ENCODE data around the gene ZNF474.

ZNF474 gene

GRCh38 chr5:122118356-122118948 lies 10.9 kb upstream of the ZNF474 start:
- no peak for DNase-seq

GRCh38 chr5:122119205-122119604 lies 10.1 kb upstream of the ZNF474 start:
- DNase-seq = no peak

DNA sequence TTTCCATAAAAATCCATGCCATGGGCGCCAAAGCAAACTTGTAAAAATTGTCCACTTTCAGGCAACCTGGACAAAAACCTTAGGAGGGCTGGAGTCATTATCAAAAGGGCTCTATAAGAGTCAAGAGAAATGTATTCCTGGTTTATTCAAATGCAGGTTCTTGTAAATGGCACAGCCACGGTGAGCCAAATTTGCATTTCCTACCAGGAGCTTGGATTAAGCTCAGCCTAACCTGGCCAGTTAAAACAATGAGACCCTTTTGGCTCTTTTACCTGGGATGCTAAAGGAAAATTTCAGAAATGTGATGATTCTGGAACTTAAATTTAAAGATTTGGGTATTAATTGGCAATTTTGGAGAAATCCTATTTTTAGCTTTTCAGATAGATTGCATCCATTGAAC lies 8.9 kb upstream of the ZNF474 start:
- no peak for DNase-seq

GRCh38 chr5:122120957-122121356 lies 8.4 kb upstream of the ZNF474 start:
- DNase-seq = no peak

GRCh38 chr5:122121479-122122465 lies 7.6 kb upstream of the ZNF474 start:
- no peak for DNase-seq

DNA sequence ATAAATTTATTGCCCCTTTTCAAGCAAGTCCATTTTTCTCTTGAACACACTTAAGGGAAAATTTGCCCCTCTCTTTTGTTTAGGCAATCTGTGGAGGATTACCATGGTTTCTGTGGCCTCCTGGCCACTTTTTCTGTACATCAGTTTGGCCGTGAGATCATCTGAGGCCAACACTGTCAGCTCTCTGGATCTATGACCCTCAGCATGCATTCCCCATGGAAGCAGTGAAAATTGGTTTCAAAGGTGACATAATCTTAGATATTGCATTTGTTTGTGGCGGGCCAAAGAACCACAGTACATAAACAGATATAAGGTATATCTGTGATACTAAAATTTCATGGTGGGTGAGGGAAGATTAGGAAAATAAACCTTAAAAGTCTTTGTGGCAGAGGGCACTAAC lies 4.6 kb upstream of the ZNF474 start:
- DNase-seq = no peak

GRCh38 chr5:122126177-122126755 lies 3.1 kb upstream of the ZNF474 start:
- DNase-seq = peak; percentile 11

DNA sequence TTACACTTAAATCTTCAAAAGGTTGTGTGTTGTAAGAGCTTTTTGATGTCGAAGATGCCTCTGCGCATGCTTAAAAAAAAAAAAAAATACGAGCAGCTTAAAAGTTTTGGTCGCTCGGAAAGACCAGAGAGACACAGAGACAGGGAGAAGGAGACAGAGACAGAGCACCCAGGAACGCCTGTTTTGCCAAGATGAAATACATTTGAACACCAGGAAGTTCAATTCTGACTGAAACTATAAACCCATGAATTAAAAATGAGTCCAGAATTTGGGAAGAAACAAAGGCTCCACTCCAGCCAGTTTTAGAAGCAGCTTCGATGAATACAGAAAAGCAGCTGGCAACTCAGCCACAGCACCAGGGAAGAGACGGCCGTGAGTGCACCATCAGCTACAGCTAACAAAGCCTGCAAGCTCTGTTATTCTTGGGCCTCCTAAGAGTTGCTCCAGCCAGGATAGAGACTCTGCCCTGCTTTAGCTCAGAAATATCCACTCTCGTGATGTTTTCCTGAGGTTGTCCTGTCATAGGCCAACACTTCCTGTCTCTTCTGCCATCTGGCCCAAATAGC lies 2.5 kb upstream of the ZNF474 start:
- peak; percentile 21 for DNase-seq

DNA sequence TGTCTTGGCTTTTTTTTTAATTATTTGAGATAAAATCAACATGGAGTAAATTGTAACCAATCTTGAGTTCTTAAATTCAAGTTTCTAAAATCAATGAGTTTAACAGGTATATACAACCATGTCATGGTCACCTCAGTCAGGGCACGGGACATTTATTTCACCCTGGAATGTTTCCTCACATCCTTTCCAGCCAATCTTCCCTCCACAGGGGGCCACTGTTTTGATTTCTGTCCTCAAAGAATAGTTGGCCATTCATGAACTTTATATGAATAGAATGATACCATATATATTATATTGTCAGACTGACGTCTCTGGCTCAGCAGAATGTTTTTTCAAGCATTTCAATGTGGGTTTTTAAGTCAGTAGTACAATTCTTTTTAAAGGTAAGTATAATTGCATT lies 806 bp downstream of the ZNF474 start:
- DNase-seq = no peak

GRCh38 chr5:122137702-122138101 lies 8.4 kb downstream of the ZNF474 start:
- no peak for DNase-seq

DNA sequence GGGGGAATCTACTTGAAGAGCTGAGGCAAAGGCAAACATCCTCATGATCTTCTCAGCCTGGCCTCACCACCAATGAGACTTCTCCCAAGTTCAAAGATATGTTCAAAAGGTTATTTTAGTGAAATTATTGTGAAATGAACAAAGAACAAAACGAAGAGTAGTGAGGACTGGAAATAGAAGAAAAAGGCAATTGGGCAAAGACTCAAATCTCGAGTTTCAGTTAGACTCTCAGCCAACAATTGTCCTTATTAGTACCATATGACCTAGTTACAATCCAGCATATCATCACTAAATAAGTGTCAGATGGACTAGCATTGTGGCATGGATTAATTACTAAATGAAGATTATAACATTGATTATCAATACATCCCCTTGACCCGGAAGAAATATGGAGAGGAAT lies 9.0 kb downstream of the ZNF474 start:
- no peak for DNase-seq

- DNase-seq = no peak
Observed at GRCh38 chr5:122140900-122141299, 11.6 kb downstream of the ZNF474 start.

DNA sequence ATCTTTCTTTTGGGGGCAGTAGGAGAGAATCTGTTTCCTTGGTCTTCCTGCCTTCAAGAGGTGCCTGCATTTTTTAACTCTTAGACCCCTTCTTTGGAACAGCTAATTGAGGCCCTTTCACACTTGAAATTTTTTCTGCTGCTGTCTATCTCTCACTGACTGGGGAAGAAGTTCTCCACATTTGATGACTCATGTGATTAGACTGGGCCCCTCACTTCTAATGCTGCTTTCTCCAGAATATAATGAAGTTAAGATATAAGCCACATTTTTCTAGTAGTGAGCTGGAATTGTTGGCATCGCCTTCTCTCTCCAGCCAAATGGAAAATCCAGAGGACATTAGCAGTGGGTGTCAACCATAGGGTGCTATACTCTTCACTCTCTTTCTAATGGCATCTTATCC lies 12.4 kb downstream of the ZNF474 start:
- DNase-seq = no peak

DNA sequence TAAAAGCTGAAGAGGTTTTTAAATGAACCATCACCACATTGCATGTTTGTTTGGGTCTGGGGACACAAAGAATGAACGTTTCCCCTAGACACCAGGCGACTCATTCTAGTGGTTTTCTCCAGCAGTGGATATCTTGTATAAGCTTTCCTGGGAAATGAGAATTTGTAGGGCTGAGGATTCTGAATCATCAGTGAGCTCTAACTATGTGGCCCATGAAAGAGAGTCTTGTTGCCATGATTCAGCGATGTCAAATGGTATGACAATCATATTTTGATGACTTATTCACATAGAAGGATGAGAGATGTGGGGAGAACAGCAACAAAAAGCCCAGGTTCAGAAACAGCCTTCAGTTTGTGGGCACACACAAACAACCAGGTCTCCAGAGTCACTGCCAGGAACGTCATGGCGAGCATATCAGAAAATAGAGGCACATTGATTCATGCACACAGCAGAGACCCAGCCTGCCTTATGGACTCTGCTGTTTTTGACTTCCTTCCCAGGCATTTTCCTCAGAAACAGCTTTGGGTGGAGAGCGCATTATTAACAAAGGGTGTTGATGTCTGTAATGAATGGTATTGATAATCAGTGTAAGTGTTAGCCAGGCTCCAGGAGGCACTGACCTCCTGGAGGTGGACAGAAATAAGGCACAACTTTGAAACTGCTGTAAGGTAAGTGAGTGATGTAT lies 13.3 kb downstream of the ZNF474 start:
- no peak for DNase-seq

- no peak for DNase-seq
Observed at GRCh38 chr5:122144236-122144635, 14.9 kb downstream of the ZNF474 start.

DNA sequence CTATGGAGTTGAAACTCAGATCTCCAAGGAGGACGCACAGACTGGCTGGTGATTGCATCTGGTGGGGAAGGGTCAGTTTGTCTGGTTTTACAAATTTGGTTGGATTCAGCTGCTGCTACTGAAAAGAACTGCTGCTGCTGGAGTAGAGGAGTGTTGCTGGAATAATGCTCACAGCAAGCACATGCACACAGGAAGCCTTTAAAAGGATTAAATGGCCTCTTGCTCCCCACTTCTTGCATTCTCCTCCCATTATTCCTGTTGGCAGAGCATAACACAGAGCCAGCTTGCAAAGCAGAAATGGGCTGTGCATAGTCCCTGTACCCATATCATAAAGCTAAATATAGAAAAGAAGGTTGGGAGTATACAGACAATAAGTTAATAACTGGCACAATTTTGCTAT lies 16.6 kb downstream of the ZNF474 start:
- no peak for DNase-seq

DNA sequence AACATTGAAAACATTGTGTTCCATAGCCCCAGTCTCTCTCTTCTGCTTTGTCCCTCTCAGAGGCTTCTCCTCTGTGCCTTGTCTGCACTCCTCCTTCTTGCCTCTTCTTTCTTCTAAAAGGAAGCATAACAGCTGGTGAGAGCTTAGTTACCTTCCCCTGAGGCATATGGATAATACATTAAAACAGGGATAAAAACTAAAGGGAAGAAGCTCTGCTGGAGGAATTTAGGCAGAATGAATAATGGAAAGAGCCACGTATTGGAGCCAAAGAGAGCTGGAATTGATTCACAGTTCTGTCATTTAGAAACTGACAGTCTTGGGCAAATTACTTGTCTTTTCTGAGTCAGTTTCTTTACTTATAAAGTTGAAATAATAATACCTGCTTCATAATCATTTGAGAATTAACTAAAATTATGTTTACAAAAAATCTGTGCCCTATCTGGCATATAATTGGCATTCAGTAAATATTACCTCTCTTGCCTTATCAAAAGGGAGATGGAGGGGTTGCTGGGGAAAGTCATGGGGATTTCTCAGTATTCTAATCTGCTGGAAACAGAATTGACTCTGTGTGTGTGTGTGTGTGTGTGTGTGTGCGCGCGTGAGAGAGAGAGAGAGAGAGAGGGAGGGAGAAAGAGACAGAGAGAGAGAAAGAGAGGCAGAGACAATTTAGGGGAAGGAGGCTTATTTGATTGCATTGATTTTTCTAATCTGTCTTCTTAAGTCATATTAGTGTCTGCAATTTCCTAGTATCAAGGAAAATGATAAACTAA lies 20.2 kb downstream of the ZNF474 start:
- no peak for DNase-seq

- no peak for DNase-seq
Observed at GRCh38 chr5:122150215-122150614, 20.9 kb downstream of the ZNF474 start.

- DNase-seq = no peak
Observed at GRCh38 chr5:122151640-122152039, 22.3 kb downstream of the ZNF474 start.

GRCh38 chr5:122152266-122152900 lies 23.0 kb downstream of the ZNF474 start:
- no peak for DNase-seq

DNA sequence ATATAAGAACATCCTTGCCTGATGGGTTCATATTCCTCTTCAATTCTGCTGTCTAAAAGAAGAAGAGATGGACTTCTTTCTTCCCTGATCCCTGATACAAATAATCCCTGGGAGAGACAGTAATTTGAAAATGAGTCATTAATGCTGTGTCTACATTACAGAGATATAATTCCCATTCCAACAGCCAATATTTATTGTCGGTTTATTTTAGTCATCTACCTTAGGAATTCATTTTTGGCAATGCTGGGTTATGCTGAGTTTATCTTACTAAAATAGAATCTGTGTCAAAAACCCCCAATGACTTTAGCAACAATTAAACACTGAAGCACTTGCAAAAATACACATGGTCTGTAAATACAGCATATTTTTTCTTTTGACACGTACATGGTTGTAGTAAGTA lies 23.9 kb downstream of the ZNF474 start:
- DNase-seq = no peak

Data from right kidney (tissue), 1 donor.